Endothelial cell of umbilical vein (primary cell): ENCODE data around the gene PLCD1. TPM values are rescaled to one million over a fixed set of nuclear protein-coding genes. Genes with fewer than 3 reads are reported as not detected.

Experiments
- BruUV-seq: library from RNA; stranded (reverse); fragments of 400-500 nt; replicated peaks from 2 replicates; lab custom pipeline; 2021; lab: Mats Ljungman, UMichigan
- CTCF ChIA-PET: fragments of 300-600, 350-600 bp; sonication (Branson Sonifier 250); formaldehyde crosslinking; loops from one replicate; lab custom pipeline; 2021; ENCODE audit warnings: antibody characterized with exemption, inconsistent platforms; lab: Charles Lee
- POLR2A ChIA-PET: fragments of 300-600, 350-600 bp; sonication (Branson Sonifier 250); formaldehyde crosslinking; loops from one replicate; lab custom pipeline; 2021; ENCODE audit warnings: antibody characterized with exemption, inconsistent platforms; lab: Charles Lee
- DNase-seq: peaks from one replicate; pipeline ENCODE4 v3.0.0-alpha.2; 2011; ENCODE audit warnings: low read depth, low spot score
- FAIRE-seq: peaks from 2 replicates; lab custom pipeline; 2011; peaks lifted over from hg19 to GRCh38; lab: Jason Lieb, UNC
- H2AFZ ChIP-seq: 2 replicates; pipeline ENCODE4 v1.6.0; 2012; ENCODE audit warnings: low read depth, low read length, control low read depth, inconsistent platforms
- H3K27ac ChIP-seq: 2 replicates; pipeline ENCODE4 v1.5.1; 2011; ENCODE audit warnings: low read depth, mild to moderate bottlenecking, control low read depth, low read length, moderate library complexity; ENCODE audit not compliant: insufficient read depth
- H3K27me3 ChIP-seq, 2 experiments: 2 replicates each; pipeline versions ENCODE4 v1.6.0 to v1.6.1; 2011; ENCODE audit warnings: low read length in 2 of 2, mixed read lengths in 1 of 2; ENCODE audit not compliant: control insufficient read depth in 2 of 2, insufficient read depth in 2 of 2
- H3K36me3 ChIP-seq, 2 experiments: 2 replicates in 1 of 2; 3 replicates in 1 of 2; pipeline ENCODE4 v1.5.1; 2011; ENCODE audit warnings: low read length in 2 of 2, mild to moderate bottlenecking in 1 of 2, moderate library complexity in 1 of 2; ENCODE audit not compliant: control insufficient read depth in 2 of 2, insufficient read depth in 2 of 2; ENCODE audit errors: extremely low read depth in 1 of 2
- H3K4me1 ChIP-seq: 3 replicates; pipeline ENCODE4 v1.5.1; 2011; ENCODE audit warnings: mild to moderate bottlenecking, low read length; ENCODE audit not compliant: control insufficient read depth, insufficient read depth; ENCODE audit errors: extremely low read depth
- H3K4me2 ChIP-seq: 2 replicates; pipeline ENCODE4 v1.6.1; 2011; ENCODE audit warnings: low read length, control low read depth, mixed read lengths; ENCODE audit not compliant: insufficient read depth
- H3K4me3 ChIP-seq, 3 experiments: fragments of 200-600 bp in 1 of 3; sonication (generic), shearing (Covaris generic) in 1 of 3; replicated peaks in 1 of 3; 2 replicates each; pipeline ENCODE4 v1.5.1; 2011 to 2016; ENCODE audit warnings: control low read depth in 3 of 3, low read length in 3 of 3, mild to moderate bottlenecking in 2 of 3, inconsistent platforms in 1 of 3, low read depth in 1 of 3, moderate library complexity in 1 of 3; ENCODE audit not compliant: insufficient read depth in 1 of 3
- H3K79me2 ChIP-seq: 2 replicates; pipeline ENCODE4 v1.6.0; 2012; ENCODE audit warnings: low read length, inconsistent platforms; ENCODE audit not compliant: control insufficient read depth, insufficient read depth
- H3K9ac ChIP-seq: replicated peaks from 2 replicates; pipeline ENCODE3; 2011; ENCODE audit warnings: low read length, control low read depth; ENCODE audit not compliant: insufficient read depth; ENCODE audit errors: extremely low read depth
- H3K9me1 ChIP-seq: replicated peaks from 3 replicates; pipeline ENCODE4 v1.6.0; 2011; ENCODE audit warnings: mild to moderate bottlenecking, low read length; ENCODE audit not compliant: control insufficient read depth, insufficient read depth; ENCODE audit errors: extremely low read depth
- H3K9me3 ChIP-seq: replicated peaks from 2 replicates; pipeline ENCODE4 v1.5.1; 2012; ENCODE audit warnings: low read length, inconsistent platforms; ENCODE audit not compliant: control insufficient read depth, insufficient read depth
- H4K20me1 ChIP-seq: replicated peaks from 2 replicates; pipeline ENCODE3; 2011; ENCODE audit warnings: mild to moderate bottlenecking, low read length; ENCODE audit not compliant: control insufficient read depth, insufficient read depth; ENCODE audit errors: extremely low read depth
- EZH2 ChIP-seq: IDR thresholded peaks from 2 replicates; pipeline ENCODE4 v1.6.1; 2012; ENCODE audit warnings: borderline replicate concordance, low read depth, mild to moderate bottlenecking, moderate library complexity, low read length, inconsistent platforms; ENCODE audit not compliant: severe bottlenecking
- FOS ChIP-seq: IDR thresholded peaks from 2 replicates; pipeline ENCODE4 v1.6.1; 2011; ENCODE audit warnings: mild to moderate bottlenecking, low read length, moderate library complexity, borderline replicate concordance; ENCODE audit not compliant: insufficient read depth
- GATA2 ChIP-seq: IDR thresholded peaks from 2 replicates; pipeline ENCODE4 v1.7.0; 2011; ENCODE audit warnings: low read depth, mild to moderate bottlenecking, moderate library complexity, mixed read lengths, low read length; ENCODE audit not compliant: insufficient read length, insufficient read depth
- JUN ChIP-seq: IDR thresholded peaks from 2 replicates; pipeline ENCODE4 v1.6.1; 2011; ENCODE audit warnings: borderline replicate concordance, low read depth; ENCODE audit not compliant: insufficient read length, insufficient read depth
- MYC ChIP-seq: IDR thresholded peaks from one replicate; pipeline ENCODE4 v1.6.1; 2011; ENCODE audit warnings: mild to moderate bottlenecking, low read depth, low read length
- POLR2A ChIP-seq: IDR thresholded peaks from 2 replicates; pipeline ENCODE4 v1.6.1; 2012; ENCODE audit warnings: low read depth, mild to moderate bottlenecking, control low read depth, low read length
- POLR2AphosphoS5 ChIP-seq: IDR thresholded peaks from 2 replicates; pipeline ENCODE4 v1.6.1; 2012; ENCODE audit warnings: low read depth, mild to moderate bottlenecking, control low read depth, low read length, moderate library complexity; ENCODE audit not compliant: insufficient read depth
- dilution Hi-C: fragments of 300-500 bp; cut with MboI; formaldehyde crosslinking; loops from one replicate; pipeline ENCODE4 v1.15.0; 2019; ENCODE audit warnings: low sequenced_read_pairs; ENCODE audit not compliant: extremely low pct_ligation_motif_present
- intact Hi-C: fragments of 100-400 bp; cut with micrococcal nuclease; formaldehyde crosslinking; loops from one replicate; pipeline ENCODE4 v1.10.0; 2022
- polyA plus RNA-seq, 4 experiments: library from polyadenylated mRNA; depleted of rRNA in 3 of 4; stranded (reverse) in 3 of 4; unstranded in 1 of 4; fragments of >200 nt; gene quantifications; 2 replicates each; pipeline versions ENCODE4 v1.2.1 to v1.2.3, GENCODE V29; 2011 to 2012; ENCODE audit warnings: missing spikeins in 1 of 4
- total RNA-seq: library from RNA; stranded (reverse); gene quantifications from 2 replicates; pipeline ENCODE4 v1.2.3, GENCODE V29; 2021
- TF ChIP-seq, protein P1 (sequence below), 2 donors: IDR thresholded peaks; 1 replicate in 1 of 2; 2 replicates in 1 of 2; pipeline ENCODE4 v1.5.1; 2011; ENCODE audit warnings: low read length in 2 of 2, mild to moderate bottlenecking in 2 of 2, moderate library complexity in 2 of 2, control low read depth in 1 of 2, inconsistent platforms in 1 of 2, low read depth in 1 of 2; ENCODE audit not compliant: insufficient read depth in 1 of 2; ENCODE audit errors: extremely low read depth in 1 of 2
- TF ChIP-seq, protein P2 (sequence below): IDR thresholded peaks from 2 replicates; pipeline ENCODE4 v1.6.1; 2011; ENCODE audit not compliant: insufficient read depth, insufficient read length

PLCD1 gene
- total and polyA plus RNA-seq, 2 donors (not counting 3 experiments of a cell fraction or from before 2014, with no cell fraction given), result 12.6 to 15.3 TPM

DNA sequence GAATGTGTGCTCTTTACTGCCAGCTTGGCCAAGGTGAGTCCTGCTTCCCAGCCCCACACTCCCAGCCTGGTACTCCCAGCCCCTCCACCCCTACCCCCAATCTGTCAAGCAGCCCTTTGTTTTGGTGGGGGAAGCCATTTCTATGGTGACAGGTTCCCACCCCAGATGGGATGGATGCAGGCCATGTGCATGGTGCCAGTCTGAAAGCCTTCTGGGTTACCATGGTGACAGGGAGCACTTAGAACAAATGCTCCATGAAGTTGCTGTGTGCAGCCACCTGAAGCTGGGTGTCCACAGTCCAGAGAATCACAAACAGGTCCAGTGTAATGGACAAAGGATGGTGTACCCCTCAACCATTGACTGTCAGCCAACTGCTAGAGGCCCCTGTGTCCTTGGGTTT, 58.0 kb downstream of the PLCD1 start:
- dilution Hi-C loops (no loop called here), intact Hi-C loops (no loop called here)
- Histone ChIP-seq H3K9me1 (no peaks in the 10 kb centered on the region), H3K9me3 (no peaks in the 10 kb centered on the region), H3K4me3 (no peak overlapping the region), H3K9ac (no peak overlapping the region), H3K27ac (no peak overlapping the region), H4K20me1 (no peaks in the 10 kb centered on the region), H3K4me1 (peaks cover 7% of the 10 kb centered on the region), H3K36me3 (peaks cover 0 to 6% of the 10 kb centered on the region in 2 experiments), H2AFZ (no peak overlapping the region), H3K27me3 (no peaks in the 10 kb centered on the region), H3K4me2 (no peak overlapping the region), H3K79me2 (no peaks in the 10 kb centered on the region)
- no peak for DNase-seq
- CTCF ChIA-PET, result interaction anchor here (1.2 kb wide), 1 partner anchor 10 kb away, joined by 3 read pairs; no protein-coding TSS in a partner anchor
- POLR2A ChIA-PET, result no interaction called here
- TF ChIP-seq, protein P1, sequence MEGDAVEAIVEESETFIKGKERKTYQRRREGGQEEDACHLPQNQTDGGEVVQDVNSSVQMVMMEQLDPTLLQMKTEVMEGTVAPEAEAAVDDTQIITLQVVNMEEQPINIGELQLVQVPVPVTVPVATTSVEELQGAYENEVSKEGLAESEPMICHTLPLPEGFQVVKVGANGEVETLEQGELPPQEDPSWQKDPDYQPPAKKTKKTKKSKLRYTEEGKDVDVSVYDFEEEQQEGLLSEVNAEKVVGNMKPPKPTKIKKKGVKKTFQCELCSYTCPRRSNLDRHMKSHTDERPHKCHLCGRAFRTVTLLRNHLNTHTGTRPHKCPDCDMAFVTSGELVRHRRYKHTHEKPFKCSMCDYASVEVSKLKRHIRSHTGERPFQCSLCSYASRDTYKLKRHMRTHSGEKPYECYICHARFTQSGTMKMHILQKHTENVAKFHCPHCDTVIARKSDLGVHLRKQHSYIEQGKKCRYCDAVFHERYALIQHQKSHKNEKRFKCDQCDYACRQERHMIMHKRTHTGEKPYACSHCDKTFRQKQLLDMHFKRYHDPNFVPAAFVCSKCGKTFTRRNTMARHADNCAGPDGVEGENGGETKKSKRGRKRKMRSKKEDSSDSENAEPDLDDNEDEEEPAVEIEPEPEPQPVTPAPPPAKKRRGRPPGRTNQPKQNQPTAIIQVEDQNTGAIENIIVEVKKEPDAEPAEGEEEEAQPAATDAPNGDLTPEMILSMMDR (IDR thresholded peaks at IDR 0.05; ENCODE audit: extremely low read depth in 1 of 2, insufficient read depth in 1 of 2, low read depth in 1 of 2, low read length in 2 of 2), result no peak
- TF ChIP-seq EZH2 (no peak), MYC (no peak), POLR2AphosphoS5 (no peak), FOS (no peak), GATA2 (no peak), JUN (no peak), POLR2A (no peak)
- TF ChIP-seq, protein P2, sequence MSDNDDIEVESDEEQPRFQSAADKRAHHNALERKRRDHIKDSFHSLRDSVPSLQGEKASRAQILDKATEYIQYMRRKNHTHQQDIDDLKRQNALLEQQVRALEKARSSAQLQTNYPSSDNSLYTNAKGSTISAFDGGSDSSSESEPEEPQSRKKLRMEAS, result no peak
- no peak for FAIRE-seq
- no TSS peak for BruUV-seq
